KMS-11 (cell line): ENCODE results near the gene MDN1.

Source experiments
- H2AFZ ChIP-seq: fragments of 200-600 bp; sonication (generic); 2 replicates; pipeline ENCODE4 v1.6.1; 2016; ENCODE audit warnings: antibody characterized with exemption, mixed run types, low read depth
- H3K27ac ChIP-seq: fragments of 200-600 bp; sonication (generic); 2 replicates; pipeline ENCODE4 v1.6.1; 2016; ENCODE audit warnings: mild to moderate bottlenecking, mixed run types
- H3K27me3 ChIP-seq: fragments of 200-600 bp; sonication (generic); 2 replicates; pipeline ENCODE4 v1.6.1; 2017; ENCODE audit warnings: mild to moderate bottlenecking, low read depth, mixed run types, moderate library complexity; ENCODE audit not compliant: insufficient read depth
- H3K36me3 ChIP-seq: fragments of 200-600 bp; sonication (generic); 2 replicates; pipeline ENCODE4 v1.6.1; 2017; ENCODE audit warnings: mild to moderate bottlenecking, mixed run types; ENCODE audit not compliant: insufficient read depth
- H3K4me1 ChIP-seq: fragments of 200-600 bp; sonication (generic); 2 replicates; pipeline ENCODE4 v1.6.1; 2016; ENCODE audit warnings: mild to moderate bottlenecking, low read depth, mixed run types; ENCODE audit not compliant: poor library complexity, severe bottlenecking
- H3K4me2 ChIP-seq: fragments of 200-600 bp; sonication (generic); 2 replicates; pipeline ENCODE4 v1.7.0; 2016; ENCODE audit warnings: mild to moderate bottlenecking, mixed run types
- H3K4me3 ChIP-seq: fragments of 200-600 bp; sonication (generic); IDR thresholded peaks from 2 replicates; pipeline ENCODE4 v1.6.1; 2017; ENCODE audit warnings: low read depth, low read length, mixed read lengths; ENCODE audit not compliant: insufficient read depth
- H3K79me2 ChIP-seq: fragments of 200-600 bp; sonication (generic); 2 replicates; pipeline ENCODE4 v1.6.1; 2016; ENCODE audit warnings: low read depth, mixed run types; ENCODE audit not compliant: insufficient read depth
- H3K9ac ChIP-seq: fragments of 200-600 bp; sonication (generic); 2 replicates; pipeline ENCODE4 v1.6.1; 2016; ENCODE audit warnings: mild to moderate bottlenecking, mixed run types
- H4K20me1 ChIP-seq: fragments of 200-600 bp; sonication (generic); 2 replicates; pipeline ENCODE4 v1.6.1; 2016; ENCODE audit warnings: mild to moderate bottlenecking, mixed run types; ENCODE audit not compliant: insufficient read depth
- CTCF ChIP-seq: fragments of 200-600 bp; sonication (generic); conservative IDR thresholded peaks from 2 replicates; pipeline ENCODE4 v1.6.1; 2017; ENCODE audit warnings: low read depth, mild to moderate bottlenecking, antibody characterized with exemption, low read length, moderate library complexity, mixed read lengths

MDN1 gene

DNA sequence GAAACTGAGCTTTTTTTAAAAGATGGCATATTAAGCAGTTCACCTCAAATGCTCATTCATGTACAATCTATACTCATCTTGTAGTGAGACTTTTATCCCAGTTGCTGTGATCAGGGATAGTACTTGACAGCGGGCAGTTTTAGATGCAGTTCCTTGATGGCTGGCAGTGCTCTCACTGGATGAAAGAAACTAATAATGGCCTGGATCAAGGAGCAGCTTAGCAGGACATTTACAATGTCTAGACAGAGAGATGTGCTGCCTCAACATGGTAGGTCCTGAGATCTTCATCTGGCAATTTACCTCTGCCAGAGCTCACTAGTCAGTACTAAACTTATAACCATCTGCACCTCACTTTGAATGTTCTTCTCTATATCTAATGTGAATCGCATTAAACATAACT is 134.3 kb downstream of the MDN1 start:
- Histone ChIP-seq H3K36me3 (0 out of 2 replicates have a peak, but pooled peaks cover 3% of the 10 kb centered on the region), H2AFZ (no peak overlapping the region), H3K27me3 (no peaks in the 10 kb centered on the region), H3K4me1 (no peaks in the 10 kb centered on the region), H3K27ac (no peak overlapping the region), H4K20me1 (no peaks in the 10 kb centered on the region), H3K9ac (no peak overlapping the region), H3K79me2 (no peaks in the 10 kb centered on the region), H3K4me2 (no peak overlapping the region), H3K4me3 (no peak overlapping the region)
- TF ChIP-seq CTCF = no peak

- Histone ChIP-seq H3K9ac (no peak overlapping the region), H2AFZ (no peak overlapping the region), H3K4me2 (no peak overlapping the region), H3K27me3 (no peaks in the 10 kb centered on the region), H3K36me3 (0 out of 2 replicates have a peak, but pooled peaks cover 3% of the 10 kb centered on the region), H3K27ac (no peak overlapping the region), H4K20me1 (no peaks in the 10 kb centered on the region), H3K79me2 (no peaks in the 10 kb centered on the region), H3K4me3 (no peak overlapping the region), H3K4me1 (no peaks in the 10 kb centered on the region)
- no peak for TF ChIP-seq CTCF
Observed at GRCh38 chr6:89682991-89683390, 136.6 kb downstream of the MDN1 start.

DNA sequence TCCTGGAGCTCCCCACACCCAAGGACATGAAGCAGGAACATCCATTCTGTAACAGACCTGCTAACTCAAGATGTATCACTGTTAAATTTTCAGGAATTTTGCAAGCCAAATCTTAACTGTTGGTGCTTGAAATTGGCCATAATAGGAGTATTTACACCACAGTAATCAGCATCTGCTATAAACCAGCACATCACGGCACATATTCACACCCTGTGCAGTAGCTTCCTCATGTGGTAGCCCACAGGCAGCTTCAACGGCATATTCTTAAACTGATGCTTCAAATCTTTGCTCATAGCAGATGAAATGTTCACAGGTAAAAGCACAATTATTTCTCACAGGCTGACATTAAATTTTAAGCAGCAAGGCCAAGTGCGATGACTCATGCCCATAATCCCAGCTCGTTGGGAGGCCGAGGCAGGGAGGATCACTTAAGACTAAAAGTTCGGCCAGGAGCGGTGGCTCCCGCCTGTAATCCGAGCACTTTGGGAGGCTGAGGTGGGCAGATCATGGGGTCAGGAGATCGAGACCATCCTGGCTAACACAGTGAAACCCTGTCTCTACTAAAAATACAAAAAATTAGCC is 137.5 kb downstream of the MDN1 start:
- Histone ChIP-seq H3K36me3 (no peaks in the 10 kb centered on the region), H2AFZ (no peak overlapping the region)

GRCh38 chr6:89680551-89680950 is 139.0 kb downstream of the MDN1 start:
- no peak for TF ChIP-seq CTCF
- no peaks in the 10 kb centered on the region for H3K36me3 ChIP-seq
- no peak overlapping the region for H3K4me3 ChIP-seq
- no peaks in the 10 kb centered on the region for H4K20me1 ChIP-seq
- no peak overlapping the region for H2AFZ ChIP-seq
- no peaks in the 10 kb centered on the region for H3K4me1 ChIP-seq
- H3K9ac ChIP-seq = no peak overlapping the region
- no peaks in the 10 kb centered on the region for H3K27me3 ChIP-seq
- no peaks in the 10 kb centered on the region for H3K79me2 ChIP-seq
- no peak overlapping the region for H3K4me2 ChIP-seq
- no peak overlapping the region for H3K27ac ChIP-seq

More for the DNA sequence above, 137.5 kb downstream of the MDN1 start:
- Histone ChIP-seq H3K4me1 (no peaks in the 10 kb centered on the region), H3K4me2 (no peak overlapping the region), H4K20me1 (no peaks in the 10 kb centered on the region), H3K27ac (no peak overlapping the region), H3K79me2 (no peaks in the 10 kb centered on the region), H3K4me3 (no peak overlapping the region), H3K9ac (no peak overlapping the region), H3K27me3 (no peaks in the 10 kb centered on the region)
- no peak for TF ChIP-seq CTCF
